Suppressor macrophage treated with lipopolysaccharide for 4 hours (primary cell): ENCODE data around the gene AKR1C4.
A peak's percentile ranks its signal among the peaks of the same experiment; 100 is the strongest.
"Not testable (repeated sequence)": the region's sequence is repeated elsewhere in the genome, so short reads cannot be mapped to it uniquely, and the experiment has no call there.

Experiments
- DNase-seq: peaks from one replicate; pipeline ENCODE4 v3.0.0-alpha.2; 2020

Gene AKR1C4

GRCh38 chr10:5209776-5210175 lies 13.1 kb downstream of the AKR1C4 start:
- DNase-seq = not testable (repeated sequence)

- not testable (repeated sequence) for DNase-seq
These were observed 13.6 kb downstream of the AKR1C4 start for GRCh38 chr10:5210261-5210660.

GRCh38 chr10:5211696-5212536 lies 15.3 kb downstream of the AKR1C4 start:
- DNase-seq = no peak

- DNase-seq = no peak
These were observed 20.2 kb downstream of the AKR1C4 start for GRCh38 chr10:5216801-5217200.

GRCh38 chr10:5219262-5219661 lies 22.6 kb downstream of the AKR1C4 start:
- no peak for DNase-seq

- DNase-seq = not testable (repeated sequence)
These were observed 26.3 kb downstream of the AKR1C4 start for GRCh38 chr10:5222942-5223341.

- DNase-seq = no peak
These were observed 32.4 kb downstream of the AKR1C4 start for GRCh38 chr10:5229019-5229418.

- DNase-seq = no peak
These were observed 36.7 kb downstream of the AKR1C4 start for GRCh38 chr10:5233324-5233723.

- peak; percentile 90 for DNase-seq
These were observed 37.6 kb downstream of the AKR1C4 start for GRCh38 chr10:5234106-5234860.

GRCh38 chr10:5237541-5237940 lies 40.9 kb downstream of the AKR1C4 start:
- DNase-seq = not testable (repeated sequence)

GRCh38 chr10:5242585-5242984 lies 45.9 kb downstream of the AKR1C4 start:
- DNase-seq = no peak

- no peak for DNase-seq
These were observed 46.9 kb downstream of the AKR1C4 start for GRCh38 chr10:5243521-5243987.

GRCh38 chr10:5252177-5253037 lies 55.8 kb downstream of the AKR1C4 start:
- no peak for DNase-seq

- DNase-seq = no peak
These were observed 57.9 kb downstream of the AKR1C4 start for GRCh38 chr10:5254488-5254887.

GRCh38 chr10:5257768-5258167 lies 61.1 kb downstream of the AKR1C4 start:
- DNase-seq = not testable (repeated sequence)

GRCh38 chr10:5259132-5259951 lies 62.7 kb downstream of the AKR1C4 start:
- DNase-seq = no peak

GRCh38 chr10:5259952-5260578 lies 63.4 kb downstream of the AKR1C4 start:
- DNase-seq = no peak

- no peak for DNase-seq
These were observed 64.2 kb downstream of the AKR1C4 start for GRCh38 chr10:5260828-5261227.

- no peak for DNase-seq
These were observed 68.5 kb downstream of the AKR1C4 start for GRCh38 chr10:5265139-5265538.

GRCh38 chr10:5266351-5266750 lies 69.7 kb downstream of the AKR1C4 start:
- DNase-seq = no peak

GRCh38 chr10:5266804-5267203 lies 70.2 kb downstream of the AKR1C4 start:
- DNase-seq = no peak

GRCh38 chr10:5268234-5268633 lies 71.6 kb downstream of the AKR1C4 start:
- DNase-seq = no peak
